GM21447 (cell line): ENCODE data around the gene POP7.
A peak's percentile ranks its signal among the peaks of the same experiment; 100 is the strongest.
"Not testable (repeated sequence)": the region's sequence is repeated elsewhere in the genome, so short reads cannot be mapped to it uniquely, and the experiment has no call there.

Experiments
- ATAC-seq: cut with Tn5 transposase; IDR thresholded peaks from one replicate; pipeline ENCODE4 v1.9.1; 2021; ENCODE audit not compliant: unreplicated experiment

The POP7 gene

GRCh38 chr7:100691676-100692577 is 14.0 kb upstream of the POP7 start:
- ATAC-seq: no peak

DNA sequence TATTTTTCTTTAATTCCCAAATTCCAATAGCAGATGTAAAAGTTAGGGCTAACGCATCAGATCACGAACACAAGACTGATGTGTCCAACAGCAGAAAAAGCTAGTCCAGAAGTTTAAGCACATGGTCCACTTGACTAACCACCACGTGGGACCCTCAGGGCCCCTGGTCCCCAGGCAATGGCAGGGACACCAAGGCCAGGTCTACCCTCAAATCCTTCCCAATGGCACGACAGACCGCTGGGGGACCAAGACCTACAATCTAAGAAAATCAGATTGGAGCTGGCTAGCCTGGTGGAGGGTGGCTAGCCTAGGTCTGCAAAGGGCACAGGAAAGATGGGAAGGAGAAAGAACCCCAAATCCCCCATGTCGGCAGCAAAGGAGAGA is 13.4 kb upstream of the POP7 start:
- ATAC-seq: no peak

- peak; percentile 1 for ATAC-seq
These were observed 12.4 kb upstream of the POP7 start for GRCh38 chr7:100693312-100694097.

- ATAC-seq: peak; percentile 42
These were observed 11.7 kb upstream of the POP7 start, which contains the start of gene GIGYF1 for GRCh38 chr7:100694098-100694745. TSS of gene GIGYF1 (minus strand) at chr7:100694250. CDS start at chr7:100688238, 6,012 bp downstream.

GRCh38 chr7:100696123-100696521 is 9.8 kb upstream of the POP7 start:
- no peak for ATAC-seq

DNA sequence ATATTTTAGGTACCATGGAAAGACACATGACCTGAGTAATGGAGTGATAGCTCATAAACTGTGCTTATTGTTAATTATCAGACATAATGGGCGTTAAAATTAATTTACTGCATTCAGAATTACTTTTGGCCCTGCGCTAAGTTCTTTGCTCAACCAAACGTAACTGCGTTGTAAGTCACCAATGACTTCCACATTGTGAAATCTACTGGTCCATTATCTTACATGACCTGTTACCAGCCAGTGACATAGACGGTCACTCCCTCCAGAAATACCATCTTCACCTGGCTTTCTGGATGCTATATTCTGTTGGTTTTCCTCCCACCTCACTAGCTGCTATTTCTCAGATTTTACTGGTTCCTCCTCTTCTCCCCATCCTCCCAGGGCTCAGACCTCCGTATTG is 6.9 kb upstream of the POP7 start:
- no peak for ATAC-seq

- ATAC-seq: not testable (repeated sequence)
These were observed 4.8 kb upstream of the POP7 start for GRCh38 chr7:100701089-100701488.

DNA sequence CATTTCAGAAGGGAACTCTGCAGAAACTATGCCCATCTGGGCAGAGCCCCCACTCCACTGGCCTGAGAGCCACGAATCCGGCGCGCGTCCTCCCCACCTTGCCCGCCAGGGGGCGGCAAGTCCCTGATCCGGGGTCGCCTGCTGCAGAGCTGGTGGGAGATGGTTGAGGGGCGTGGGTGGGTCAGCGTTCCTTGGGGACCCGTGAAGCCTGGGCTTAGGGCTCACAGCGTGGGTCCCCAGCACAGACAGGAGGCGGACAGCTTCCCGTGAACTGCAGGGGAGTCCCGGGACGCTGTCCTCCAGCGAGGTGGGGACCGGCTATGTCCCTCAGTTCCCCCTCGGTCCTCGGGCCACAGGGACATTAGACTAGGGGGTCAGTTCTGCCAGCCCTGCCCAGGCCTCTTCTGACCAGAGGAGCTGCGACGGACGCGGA is 585 bp upstream of the POP7 start:
- peak; percentile 62 for ATAC-seq

DNA sequence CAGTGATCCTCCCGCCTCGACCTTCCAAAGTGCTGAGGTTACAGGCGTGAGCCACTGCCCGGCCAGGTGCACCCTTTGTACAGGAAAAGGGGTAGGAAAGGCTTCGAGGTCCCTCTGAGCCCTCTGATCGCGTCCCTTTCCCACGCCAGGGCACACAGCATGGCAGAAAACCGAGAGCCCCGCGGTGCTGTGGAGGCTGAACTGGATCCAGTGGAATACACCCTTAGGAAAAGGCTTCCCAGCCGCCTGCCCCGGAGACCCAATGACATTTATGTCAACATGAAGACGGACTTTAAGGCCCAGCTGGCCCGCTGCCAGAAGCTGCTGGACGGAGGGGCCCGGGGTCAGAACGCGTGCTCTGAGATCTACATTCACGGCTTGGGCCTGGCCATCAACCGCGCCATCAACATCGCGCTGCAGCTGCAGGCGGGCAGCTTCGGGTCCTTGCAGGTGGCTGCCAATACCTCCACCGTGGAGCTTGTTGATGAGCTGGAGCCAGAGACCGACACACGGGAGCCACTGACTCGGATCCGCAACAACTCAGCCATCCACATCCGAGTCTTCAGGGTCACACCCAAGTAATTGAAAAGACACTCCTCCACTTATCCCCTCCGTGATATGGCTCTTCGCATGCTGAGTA is 871 bp downstream of the POP7 start:
- no peak for ATAC-seq

DNA sequence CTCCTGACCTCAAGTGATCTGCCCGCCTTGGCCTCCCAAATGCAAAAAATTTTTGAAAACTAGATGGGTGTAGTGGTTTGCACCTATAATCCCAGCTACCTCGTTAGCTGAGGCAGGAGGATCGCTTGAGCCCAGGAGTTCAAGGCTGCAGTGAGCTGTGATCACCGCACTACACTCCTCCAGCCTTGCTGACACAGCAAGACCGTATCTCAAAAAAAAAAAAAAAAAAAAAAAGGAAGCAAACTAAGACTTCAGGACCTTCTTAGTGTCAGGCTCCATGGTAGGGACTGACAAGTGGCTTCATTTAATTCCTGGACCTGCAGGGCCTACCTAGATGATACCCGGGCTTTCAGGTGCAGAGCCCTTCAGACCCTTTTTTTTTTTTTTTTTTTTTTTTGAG is 2.5 kb downstream of the POP7 start:
- ATAC-seq: no peak

GRCh38 chr7:100710452-100710851 is 4.5 kb downstream of the POP7 start:
- ATAC-seq: no peak

- no peak for ATAC-seq
These were observed 5.4 kb downstream of the POP7 start for GRCh38 chr7:100711369-100711768.

DNA sequence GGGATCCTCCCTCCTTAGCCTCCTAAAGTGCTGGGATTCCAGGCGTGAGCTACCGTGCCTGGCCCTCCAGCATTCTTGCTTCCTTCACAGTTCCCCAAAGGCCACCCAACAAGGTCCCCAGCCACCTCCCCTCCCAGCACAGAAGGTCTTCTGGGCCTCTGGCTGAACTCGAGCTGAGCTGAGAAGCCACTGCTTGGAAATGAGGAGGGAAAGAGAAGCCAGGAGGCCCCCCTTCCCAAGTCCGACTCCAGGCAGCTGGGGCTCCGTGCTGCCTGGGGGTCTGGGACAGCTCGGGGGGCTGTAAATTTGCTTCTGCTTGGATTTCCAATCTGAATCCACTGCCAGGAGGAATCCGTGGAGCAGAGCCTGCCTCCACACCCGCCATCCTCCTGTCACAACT is 8.8 kb downstream of the POP7 start:
- ATAC-seq: no peak

DNA sequence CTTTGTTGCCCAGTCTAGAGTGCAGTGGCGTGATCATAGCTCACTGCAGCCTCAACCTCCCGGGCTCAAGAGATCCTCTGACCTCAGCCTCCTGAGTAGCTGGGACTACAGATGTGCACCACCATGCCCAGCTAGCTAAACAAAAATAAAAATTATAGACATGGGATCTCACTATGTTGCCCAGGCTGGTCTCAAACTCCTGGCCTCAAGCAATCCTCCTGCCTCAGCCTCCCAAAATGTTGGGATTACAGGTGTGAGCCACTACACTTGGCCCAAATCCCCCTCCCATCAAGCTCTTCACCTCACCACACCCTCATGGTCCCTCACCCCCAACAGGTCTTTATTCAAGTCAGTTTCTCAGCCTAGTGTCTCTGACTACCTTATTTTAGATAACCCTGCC is 11.2 kb downstream of the POP7 start:
- not testable (repeated sequence) for ATAC-seq

- ATAC-seq: no peak
These were observed 13.8 kb downstream of the POP7 start for GRCh38 chr7:100719523-100720278.

GRCh38 chr7:100720279-100720670 is 14.4 kb downstream of the POP7 start, which contains the start of gene EPO:
TSS of gene EPO (plus strand) at chr7:100720468. CDS start at chr7:100720981, 513 bp downstream.
- no peak for ATAC-seq

DNA sequence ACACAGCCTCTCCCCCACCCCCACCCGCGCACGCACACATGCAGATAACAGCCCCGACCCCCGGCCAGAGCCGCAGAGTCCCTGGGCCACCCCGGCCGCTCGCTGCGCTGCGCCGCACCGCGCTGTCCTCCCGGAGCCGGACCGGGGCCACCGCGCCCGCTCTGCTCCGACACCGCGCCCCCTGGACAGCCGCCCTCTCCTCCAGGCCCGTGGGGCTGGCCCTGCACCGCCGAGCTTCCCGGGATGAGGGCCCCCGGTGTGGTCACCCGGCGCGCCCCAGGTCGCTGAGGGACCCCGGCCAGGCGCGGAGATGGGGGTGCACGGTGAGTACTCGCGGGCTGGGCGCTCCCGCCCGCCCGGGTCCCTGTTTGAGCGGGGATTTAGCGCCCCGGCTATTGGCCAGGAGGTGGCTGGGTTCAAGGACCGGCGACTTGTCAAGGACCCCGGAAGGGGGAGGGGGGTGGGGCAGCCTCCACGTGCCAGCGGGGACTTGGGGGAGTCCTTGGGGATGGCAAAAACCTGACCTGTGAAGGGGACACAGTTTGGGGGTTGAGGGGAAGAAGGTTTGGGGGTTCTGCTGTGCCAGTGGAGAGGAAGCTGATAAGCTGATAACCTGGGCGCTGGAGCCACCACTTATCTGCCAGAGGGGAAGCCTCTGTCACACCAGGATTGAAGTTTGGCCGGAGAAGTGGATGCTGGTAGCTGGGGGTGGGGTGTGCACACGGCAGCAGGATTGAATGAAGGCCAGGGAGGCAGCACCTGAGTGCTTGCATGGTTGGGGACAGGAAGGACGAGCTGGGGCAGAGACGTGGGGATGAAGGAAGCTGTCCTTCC is 15.0 kb downstream of the POP7 start:
- ATAC-seq: no peak

DNA sequence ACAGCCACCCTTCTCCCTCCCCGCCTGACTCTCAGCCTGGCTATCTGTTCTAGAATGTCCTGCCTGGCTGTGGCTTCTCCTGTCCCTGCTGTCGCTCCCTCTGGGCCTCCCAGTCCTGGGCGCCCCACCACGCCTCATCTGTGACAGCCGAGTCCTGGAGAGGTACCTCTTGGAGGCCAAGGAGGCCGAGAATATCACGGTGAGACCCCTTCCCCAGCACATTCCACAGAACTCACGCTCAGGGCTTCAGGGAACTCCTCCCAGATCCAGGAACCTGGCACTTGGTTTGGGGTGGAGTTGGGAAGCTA is 15.5 kb downstream of the POP7 start:
- ATAC-seq: no peak

- no peak for ATAC-seq
These were observed 16.7 kb downstream of the POP7 start for GRCh38 chr7:100722480-100723212.
